ENCODE measurements around the gene FIBP. TPM values are rescaled to one million over a fixed set of nuclear protein-coding genes. Genes with fewer than 3 reads are reported as not detected.

The FIBP gene
- total and polyA plus RNA-seq, 2 of the 8 experiments (the other 6 are each of a cell fraction or from before 2014, with no cell fraction given): 74.3 to 173 TPM

- peaks cover 15 to 36% of the 10 kb centered on the region in 2 experiments for H3K79me2 ChIP-seq (ENCODE audit: control insufficient read depth in 1 of 2, insufficient read depth in 2 of 2, low read length in 2 of 2)
- 88% methylated on average over 6 of the region's 6 CpGs; no CpG with 5 or more reads in 1 of the 2 experiments for WGBS, 2 experiments (ENCODE audit: extremely low coverage in 1 of 2, insufficient coverage in 1 of 2, insufficient read length in 1 of 2, insufficient replicate concordance in 2 of 2, low coverage in 1 of 2, low lambda C conversion rate in 2 of 2, missing lambda C conversion rate in 1 of 2)
- TF ChIP-seq SIN3A (conservative IDR thresholded peaks at IDR 0.05 in 1 of 2, IDR thresholded peaks at IDR 0.05 in 1 of 2; ENCODE audit: low read depth in 1 of 2, low read length in 2 of 2) (no peak), RAD21 (IDR thresholded peaks at IDR 0.05 in 1 of 2, conservative IDR thresholded peaks at IDR 0.05 in 1 of 2; ENCODE audit: low read depth in 2 of 2, low read length in 2 of 2) (peak; percentile 15 to 19; a peak in 1 of 4 replicates), MAX (IDR thresholded peaks at IDR 0.05) (no peak), POLR2AphosphoS5 (IDR thresholded peaks at IDR 0.05; ENCODE audit: low read depth, low read length) (peak; percentile 74; the same call in 1 of the 2 replicates), POLR2A (IDR thresholded peaks at IDR 0.05; ENCODE audit: control extremely low read depth in 1 of 2, low read depth in 2 of 2, low read length in 2 of 2) (peak in 1 of 2 experiments; percentile 35; a peak in 1 of 3 replicates), NRF1 (IDR thresholded peaks at IDR 0.05; ENCODE audit: low read depth, low read length) (no peak), CHD1 (IDR thresholded peaks at IDR 0.05; ENCODE audit: low read depth, low read length) (no peak), GTF2F1 (IDR thresholded peaks at IDR 0.05; ENCODE audit: borderline replicate concordance, low read depth, low read length) (no peak), MAFK (IDR thresholded peaks at IDR 0.05; ENCODE audit: low read depth, low read length) (no peak), USF2 (IDR thresholded peaks at IDR 0.05; ENCODE audit: low read length) (no peak)
These were observed 34.9 kb downstream of the FIBP start for GRCh38 chr11:65853246-65853979.

More at GRCh38 chr11:65853246-65853979, 34.9 kb downstream of the FIBP start:
- Histone ChIP-seq H3K4me3 (ENCODE audit: extremely low read depth in 1 of 4, insufficient read depth in 2 of 4, low read depth in 3 of 4, low read length in 4 of 4) (no peak overlapping the region), H4K8ac (ENCODE audit: extremely low read depth, insufficient read depth, low read length) (peak overlapping the region; percentile 75), H2BK20ac (ENCODE audit: low read length) (no peak overlapping the region), H3K4me1 (replicated peaks in 1 of 4; ENCODE audit: control insufficient read depth in 3 of 4, insufficient read depth in 4 of 4, low read length in 3 of 4) (peaks cover 0 to 10% (median under 1%) of the 10 kb centered on the region in 4 experiments; a peak in 5 of 7 replicates), H3K18ac (ENCODE audit: extremely low read depth, low read length) (no peak overlapping the region), H3K27me3 (replicated peaks in 1 of 4; ENCODE audit: control insufficient read depth in 3 of 4, extremely low read depth in 1 of 4, insufficient read depth in 3 of 4, low read length in 3 of 4) (no peaks in the 10 kb centered on the region), H2BK120ac (replicated peaks; ENCODE audit: low read depth, low read length) (no peak overlapping the region), H3K23ac (ENCODE audit: insufficient read length) (no peak overlapping the region), H3K23me2 (ENCODE audit: low read depth, low read length) (peaks cover 3% of the 10 kb centered on the region; the same call in 1 of the 2 replicates), H2AK5ac (ENCODE audit: low read depth, low read length) (no peak overlapping the region), H4K91ac (replicated peaks; ENCODE audit: insufficient read length, low read length) (no peak overlapping the region), H2BK15ac (ENCODE audit: low read length) (no peak overlapping the region), H2BK5ac (ENCODE audit: low read depth, low read length) (0 out of 2 replicates have a peak overlapping the region, but pooled peaks have one; percentile 20), H2BK12ac (ENCODE audit: low read depth, low read length) (no peak overlapping the region), H2AFZ (ENCODE audit: low read length) (no peak overlapping the region), H3K36me3 (ENCODE audit: control insufficient read depth in 2 of 4, insufficient read depth in 4 of 4, low read length in 3 of 4) (peaks cover 17 to 34% (median 31%) of the 10 kb centered on the region in 4 experiments), H3K56ac (replicated peaks; ENCODE audit: insufficient read length, low read depth, low read length) (no peak overlapping the region), H4K5ac (ENCODE audit: insufficient read length, low read depth, low read length) (no peak overlapping the region), H3K79me1 (ENCODE audit: low read depth, low read length) (peaks cover 20% of the 10 kb centered on the region), H3K4me2 (ENCODE audit: insufficient read depth in 1 of 2, low read depth in 2 of 2, low read length in 2 of 2) (no peak overlapping the region), H3K9ac (replicated peaks in 1 of 4; ENCODE audit: extremely low read depth in 1 of 4, low read depth in 3 of 4, low read length in 3 of 4) (no peak overlapping the region), H3K4ac (replicated peaks; ENCODE audit: insufficient read length, low read depth, low read length) (no peak overlapping the region), H3K9me3 (ENCODE audit: insufficient read depth in 2 of 2, low read depth in 1 of 2, low read length in 1 of 2) (peaks cover 7 to 10% of the 10 kb centered on the region in 2 experiments; a peak in 2 of 4 replicates), H3K14ac (ENCODE audit: insufficient read length) (no peak overlapping the region), H3K27ac (ENCODE audit: low read depth, low read length) (no peak overlapping the region), H4K20me1 (replicated peaks in 1 of 2; ENCODE audit: control insufficient read depth in 1 of 2, insufficient read depth in 2 of 2, low read length in 2 of 2) (peaks cover 29 to 30% of the 10 kb centered on the region in 2 experiments)
- ChIA-PET POLR2A (ENCODE audit: partially characterized antibody) (interaction anchor here (0.7 to 38.3 kb wide), 20 partner anchors 8 to 240 kb away, joined by 3 to 1071 read pairs (median 4); partner anchors contain the start of genes CCDC85B, CFL1, CTSW and EFEMP2), CTCF (ENCODE audit: partially characterized antibody) (interaction anchor here (0.6 to 15.2 kb wide), 16 partner anchors 8 to 197 kb away, joined by 3 to 283 read pairs (median 4); partner anchors contain the start of genes AP5B1, CCDC85B, CFL1 and CTSW)
- DNase-seq (ENCODE audit: low read depth in 1 of 2, low spot score in 2 of 2) (no peak), FAIRE-seq (no peak)
